Measurements from ENCODE around the gene SDK1.
"Not testable (repeated sequence)": the region's sequence is repeated elsewhere in the genome, so short reads cannot be mapped to it uniquely, and the experiment has no call there.

Gene SDK1

GRCh38 chr7:4222676-4223075 lies 921.6 kb downstream of the SDK1 start:
- no peak for DNase-seq

GRCh38 chr7:4225361-4225771 lies 924.3 kb downstream of the SDK1 start:
- no peak for DNase-seq

GRCh38 chr7:4225881-4226523 lies 925.0 kb downstream of the SDK1 start:
- DNase-seq: no peak

GRCh38 chr7:4226524-4226882 lies 925.5 kb downstream of the SDK1 start:
- DNase-seq: no peak

- DNase-seq: peak; percentile 74
These were observed 926.3 kb downstream of the SDK1 start for GRCh38 chr7:4227105-4228010.

GRCh38 chr7:4230352-4230751 lies 929.3 kb downstream of the SDK1 start:
- no peak for DNase-seq

GRCh38 chr7:4233146-4233545 lies 932.1 kb downstream of the SDK1 start:
- no peak for DNase-seq

GRCh38 chr7:4233621-4234497 lies 932.8 kb downstream of the SDK1 start:
- no peak for DNase-seq

GRCh38 chr7:4234498-4234855 lies 933.4 kb downstream of the SDK1 start:
- DNase-seq: no peak

- DNase-seq: no peak
These were observed 933.8 kb downstream of the SDK1 start for GRCh38 chr7:4234886-4235285.

- no peak for DNase-seq
These were observed 934.5 kb downstream of the SDK1 start for GRCh38 chr7:4235596-4235995.

- no peak for DNase-seq
These were observed 935.3 kb downstream of the SDK1 start for GRCh38 chr7:4236389-4236788.

- not testable (repeated sequence) for DNase-seq
These were observed 935.8 kb downstream of the SDK1 start for GRCh38 chr7:4236873-4237272.

- no peak for DNase-seq
These were observed 936.5 kb downstream of the SDK1 start for GRCh38 chr7:4237296-4238235.

- no peak for DNase-seq
These were observed 937.8 kb downstream of the SDK1 start for GRCh38 chr7:4238861-4239260.

GRCh38 chr7:4240042-4240441 lies 939.0 kb downstream of the SDK1 start:
- no peak for DNase-seq

- DNase-seq: no peak
These were observed 939.7 kb downstream of the SDK1 start for GRCh38 chr7:4240520-4241303.

GRCh38 chr7:4241304-4241612 lies 940.2 kb downstream of the SDK1 start:
- DNase-seq: no peak

- DNase-seq: no peak
These were observed 940.7 kb downstream of the SDK1 start for GRCh38 chr7:4241791-4242190.

GRCh38 chr7:4242706-4243105 lies 941.7 kb downstream of the SDK1 start:
- DNase-seq: no peak

GRCh38 chr7:4244041-4244440 lies 943.0 kb downstream of the SDK1 start:
- no peak for DNase-seq

- DNase-seq: no peak
These were observed 943.6 kb downstream of the SDK1 start for GRCh38 chr7:4244635-4245034.

All from NCI-H2171 (cell line).